Vagina (tissue), 2 donors: ENCODE data around the gene GPR137B.

Experiments used
- CTCF ChIP-seq, 3 experiments: fragments of 450-650 bp in 2 of 3; fragments of 200-600 bp in 1 of 3; sonication (generic) in 1 of 3; IDR thresholded peaks; one replicate each; pipeline ENCODE4 v1.5.1; 2017 to 2019; ENCODE audit warnings: antibody characterized with exemption in 3 of 3, mild to moderate bottlenecking in 2 of 3, moderate library complexity in 2 of 3
- POLR2A ChIP-seq, 2 donors: fragments of 450-650 bp; IDR thresholded peaks; one replicate each; pipeline ENCODE4 v1.6.1; 2017; ENCODE audit warnings: antibody characterized with exemption in 2 of 2, mild to moderate bottlenecking in 2 of 2, moderate library complexity in 2 of 2

GRCh38 chr1:236161230-236161629 is 18.9 kb downstream of the GPR137B start:
- TF ChIP-seq POLR2A (IDR thresholded peaks at IDR 0.05) (no peak), CTCF (IDR thresholded peaks at IDR 0.05) (no peak)
